ENCODE measurements around the gene EYS.

EYS gene

DNA sequence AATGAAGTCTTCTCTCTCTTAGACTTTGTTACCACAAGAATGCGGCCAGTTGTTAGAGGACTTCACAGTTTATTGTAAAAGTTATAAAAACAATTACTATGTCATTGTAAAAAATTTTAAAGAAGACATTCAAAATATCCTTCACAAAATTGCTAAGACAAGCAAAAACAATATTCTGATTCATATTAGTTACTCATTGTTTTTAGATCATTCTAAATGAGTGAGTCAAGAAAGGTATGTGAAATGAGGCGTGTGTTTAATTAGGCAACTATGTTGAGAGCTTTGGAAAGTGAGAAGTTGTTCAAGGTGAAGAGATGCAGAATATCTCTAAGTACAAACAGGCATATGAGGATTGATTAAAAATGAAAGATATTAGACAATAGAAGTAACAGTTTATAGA lies 875.3 kb downstream of the EYS start:
- DNase-seq (ENCODE audit: low spot score): no peak
- TF ChIP-seq, protein P1, sequence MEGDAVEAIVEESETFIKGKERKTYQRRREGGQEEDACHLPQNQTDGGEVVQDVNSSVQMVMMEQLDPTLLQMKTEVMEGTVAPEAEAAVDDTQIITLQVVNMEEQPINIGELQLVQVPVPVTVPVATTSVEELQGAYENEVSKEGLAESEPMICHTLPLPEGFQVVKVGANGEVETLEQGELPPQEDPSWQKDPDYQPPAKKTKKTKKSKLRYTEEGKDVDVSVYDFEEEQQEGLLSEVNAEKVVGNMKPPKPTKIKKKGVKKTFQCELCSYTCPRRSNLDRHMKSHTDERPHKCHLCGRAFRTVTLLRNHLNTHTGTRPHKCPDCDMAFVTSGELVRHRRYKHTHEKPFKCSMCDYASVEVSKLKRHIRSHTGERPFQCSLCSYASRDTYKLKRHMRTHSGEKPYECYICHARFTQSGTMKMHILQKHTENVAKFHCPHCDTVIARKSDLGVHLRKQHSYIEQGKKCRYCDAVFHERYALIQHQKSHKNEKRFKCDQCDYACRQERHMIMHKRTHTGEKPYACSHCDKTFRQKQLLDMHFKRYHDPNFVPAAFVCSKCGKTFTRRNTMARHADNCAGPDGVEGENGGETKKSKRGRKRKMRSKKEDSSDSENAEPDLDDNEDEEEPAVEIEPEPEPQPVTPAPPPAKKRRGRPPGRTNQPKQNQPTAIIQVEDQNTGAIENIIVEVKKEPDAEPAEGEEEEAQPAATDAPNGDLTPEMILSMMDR (IDR thresholded peaks at IDR 0.05; ENCODE audit: extremely low read depth, missing control alignments): no peak

DNA sequence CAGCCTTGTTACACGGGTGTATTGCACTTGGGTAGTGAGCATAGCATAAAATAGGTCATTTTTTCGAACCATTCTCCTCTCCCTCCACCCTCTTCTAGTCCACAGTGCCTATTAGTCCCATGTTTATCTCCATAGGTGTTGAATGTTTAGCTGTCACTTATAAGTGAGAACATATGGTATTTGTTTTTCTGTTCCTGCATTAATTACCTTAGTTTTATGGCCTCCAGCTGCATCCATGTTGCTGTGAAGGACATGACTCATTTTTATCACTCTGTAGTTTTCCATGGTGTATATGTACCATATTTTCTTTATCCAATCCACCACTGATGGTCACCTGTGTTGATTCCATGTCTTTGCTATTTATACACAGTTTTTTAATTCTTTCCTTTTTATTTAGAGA lies 889.5 kb downstream of the EYS start:
- TF ChIP-seq, protein P1 (IDR thresholded peaks at IDR 0.05; ENCODE audit: extremely low read depth, missing control alignments): no peak
- no peak for DNase-seq (ENCODE audit: low spot score)

DNA sequence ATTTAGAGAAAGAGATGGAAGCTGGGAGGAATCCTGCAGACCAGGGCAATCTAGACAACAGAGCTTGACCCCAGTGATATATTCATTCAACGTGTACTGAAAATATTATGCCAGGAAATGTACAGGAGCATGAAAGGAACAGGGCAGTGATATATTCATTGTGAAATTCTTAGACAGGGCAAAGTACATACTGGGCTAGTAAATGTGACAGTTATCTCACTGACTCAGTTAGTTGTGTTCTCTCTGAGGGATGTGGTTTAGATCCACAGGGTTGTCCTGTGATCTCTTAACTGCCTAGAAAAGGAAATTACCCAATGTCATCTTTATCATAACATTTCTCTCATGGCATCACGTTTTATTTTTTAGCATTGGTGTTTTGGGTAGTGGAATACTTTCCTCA lies 891.3 kb downstream of the EYS start:
- no peak for DNase-seq (ENCODE audit: low spot score)
- TF ChIP-seq, protein P1 (IDR thresholded peaks at IDR 0.05; ENCODE audit: extremely low read depth, missing control alignments): no peak

DNA sequence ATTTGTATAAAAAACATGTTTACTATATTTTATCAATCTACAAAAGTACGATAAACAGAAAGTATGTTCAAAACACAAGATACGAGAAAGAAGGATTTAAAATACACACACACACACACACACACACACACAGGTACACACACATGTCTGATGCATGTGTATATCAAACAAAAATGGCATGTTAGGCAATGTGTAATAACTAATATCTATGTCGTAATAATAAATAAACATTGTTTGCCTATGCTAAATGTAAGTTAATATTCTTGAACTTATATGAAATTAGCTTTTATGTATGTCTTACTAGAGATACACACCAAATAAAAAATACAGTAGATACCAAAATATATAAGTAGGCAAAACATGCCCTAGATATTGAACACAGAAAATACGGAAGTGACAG lies 894.9 kb downstream of the EYS start:
- TF ChIP-seq, protein P1 (IDR thresholded peaks at IDR 0.05; ENCODE audit: extremely low read depth, missing control alignments): no peak
- no peak for DNase-seq (ENCODE audit: low spot score)

DNA sequence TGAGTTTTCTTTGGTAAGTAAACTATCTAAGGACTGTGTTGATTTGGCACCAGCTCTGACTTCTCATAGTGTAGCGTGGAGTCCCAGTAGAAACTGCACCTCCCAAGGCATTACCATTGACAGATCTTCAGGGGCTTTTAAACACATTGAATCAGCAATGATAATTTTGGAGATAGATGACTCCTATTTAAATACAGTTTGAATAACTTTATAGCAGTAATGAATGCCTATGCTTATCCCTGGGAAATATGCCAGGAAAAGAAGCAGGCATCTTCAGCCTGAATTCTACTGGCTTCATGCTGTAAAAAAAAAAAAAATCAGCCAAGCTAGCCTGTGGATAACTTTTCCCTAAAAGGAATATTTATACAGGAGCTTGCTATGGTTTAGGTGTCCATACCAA lies 895.9 kb downstream of the EYS start:
- no peak for DNase-seq (ENCODE audit: low spot score)
- TF ChIP-seq, protein P1 (IDR thresholded peaks at IDR 0.05; ENCODE audit: extremely low read depth, missing control alignments): no peak

DNA sequence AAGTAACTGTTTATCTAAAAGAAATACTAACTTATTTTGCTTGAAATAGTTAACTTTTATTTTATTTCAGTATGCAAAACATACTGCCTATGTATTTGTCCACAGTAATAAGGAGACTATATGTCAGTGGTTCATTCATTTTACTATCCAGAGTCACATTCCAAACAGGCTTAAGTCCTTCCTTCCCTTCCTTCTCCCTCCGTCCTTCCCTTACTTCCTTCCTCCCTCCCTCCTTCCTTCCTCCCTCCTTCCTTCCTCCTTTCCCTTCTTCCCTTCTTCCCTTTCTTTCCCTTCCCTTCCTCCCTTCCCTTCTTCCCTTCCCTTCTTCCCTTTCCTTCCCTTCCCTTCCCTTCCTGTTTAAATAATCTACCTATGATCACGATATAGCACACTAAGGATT lies 899.2 kb downstream of the EYS start:
- TF ChIP-seq, protein P1 (IDR thresholded peaks at IDR 0.05; ENCODE audit: extremely low read depth, missing control alignments): no peak
- DNase-seq (ENCODE audit: low spot score): no peak

DNA sequence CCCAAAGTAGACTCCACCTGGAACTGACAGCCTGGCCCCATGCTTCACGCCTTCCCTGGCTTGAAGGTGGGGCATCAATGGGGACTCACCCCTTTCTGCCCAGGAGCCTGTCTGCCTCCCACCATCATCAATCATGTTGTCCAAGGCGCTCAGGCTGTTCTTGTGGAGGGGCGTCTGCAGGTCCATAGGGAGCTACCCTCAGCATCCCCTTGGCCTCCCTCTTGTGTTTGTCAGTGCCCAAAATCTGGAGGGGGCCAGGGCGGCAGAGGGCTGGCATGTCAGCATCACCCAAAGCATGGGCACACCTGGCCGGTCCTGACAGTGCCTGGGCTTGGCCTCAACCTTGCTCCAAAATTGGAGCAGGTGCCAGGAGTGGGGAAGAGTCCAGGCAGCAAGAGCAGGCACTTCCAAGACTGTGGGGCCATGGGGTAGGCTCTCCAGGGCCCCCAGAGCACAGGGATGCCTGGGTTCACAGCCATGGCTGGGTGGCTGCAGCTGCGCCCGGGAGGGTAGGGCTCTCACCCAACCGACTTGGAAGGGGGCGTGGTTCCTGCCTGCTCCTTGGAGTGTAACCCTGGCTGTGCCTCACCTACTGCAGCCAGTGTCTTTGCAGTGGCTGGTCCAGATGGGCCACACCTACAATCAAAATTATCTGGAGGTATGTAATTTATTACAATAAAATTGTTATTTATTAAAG lies 903.4 kb downstream of the EYS start:
- TF ChIP-seq, protein P1 (IDR thresholded peaks at IDR 0.05; ENCODE audit: extremely low read depth, missing control alignments): no peak
- no peak for DNase-seq (ENCODE audit: low spot score)

Measured in GM20000 (cell line).